ENCODE results near the gene FIGNL1. TPM values are rescaled to one million over a fixed set of nuclear protein-coding genes. Genes with fewer than 3 reads are reported as not detected.

FIGNL1 gene
- total RNA-seq, 1 experiment from 2014 or later, result 28.1 TPM

DNA sequence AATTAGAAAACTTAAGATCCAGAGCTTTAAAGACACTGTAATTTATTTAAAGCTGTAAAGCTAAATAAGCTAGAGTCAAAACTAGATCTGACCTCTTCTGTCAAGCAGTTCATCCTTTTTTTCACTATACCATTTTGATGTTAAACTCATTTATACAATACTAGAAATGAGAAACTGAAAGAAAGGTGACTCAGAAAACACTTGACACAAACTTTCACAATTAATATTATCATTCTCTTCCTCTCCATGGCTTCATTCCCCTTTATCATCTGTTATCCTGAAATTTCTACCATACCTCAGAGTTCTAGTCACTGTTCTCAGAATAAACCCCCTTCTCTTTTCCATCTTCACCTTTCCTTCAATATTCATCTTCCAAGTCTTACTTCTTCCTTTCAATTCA, 1.3 kb downstream of the FIGNL1 start (continued):
- TF ChIP-seq, protein P1, sequence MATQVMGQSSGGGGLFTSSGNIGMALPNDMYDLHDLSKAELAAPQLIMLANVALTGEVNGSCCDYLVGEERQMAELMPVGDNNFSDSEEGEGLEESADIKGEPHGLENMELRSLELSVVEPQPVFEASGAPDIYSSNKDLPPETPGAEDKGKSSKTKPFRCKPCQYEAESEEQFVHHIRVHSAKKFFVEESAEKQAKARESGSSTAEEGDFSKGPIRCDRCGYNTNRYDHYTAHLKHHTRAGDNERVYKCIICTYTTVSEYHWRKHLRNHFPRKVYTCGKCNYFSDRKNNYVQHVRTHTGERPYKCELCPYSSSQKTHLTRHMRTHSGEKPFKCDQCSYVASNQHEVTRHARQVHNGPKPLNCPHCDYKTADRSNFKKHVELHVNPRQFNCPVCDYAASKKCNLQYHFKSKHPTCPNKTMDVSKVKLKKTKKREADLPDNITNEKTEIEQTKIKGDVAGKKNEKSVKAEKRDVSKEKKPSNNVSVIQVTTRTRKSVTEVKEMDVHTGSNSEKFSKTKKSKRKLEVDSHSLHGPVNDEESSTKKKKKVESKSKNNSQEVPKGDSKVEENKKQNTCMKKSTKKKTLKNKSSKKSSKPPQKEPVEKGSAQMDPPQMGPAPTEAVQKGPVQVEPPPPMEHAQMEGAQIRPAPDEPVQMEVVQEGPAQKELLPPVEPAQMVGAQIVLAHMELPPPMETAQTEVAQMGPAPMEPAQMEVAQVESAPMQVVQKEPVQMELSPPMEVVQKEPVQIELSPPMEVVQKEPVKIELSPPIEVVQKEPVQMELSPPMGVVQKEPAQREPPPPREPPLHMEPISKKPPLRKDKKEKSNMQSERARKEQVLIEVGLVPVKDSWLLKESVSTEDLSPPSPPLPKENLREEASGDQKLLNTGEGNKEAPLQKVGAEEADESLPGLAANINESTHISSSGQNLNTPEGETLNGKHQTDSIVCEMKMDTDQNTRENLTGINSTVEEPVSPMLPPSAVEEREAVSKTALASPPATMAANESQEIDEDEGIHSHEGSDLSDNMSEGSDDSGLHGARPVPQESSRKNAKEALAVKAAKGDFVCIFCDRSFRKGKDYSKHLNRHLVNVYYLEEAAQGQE (IDR thresholded peaks at IDR 0.05; ENCODE audit: low read depth), result no peak
- TF ChIP-seq POLR2AphosphoS5 (IDR thresholded peaks at IDR 0.05; ENCODE audit: low read depth, low read length) (no peak), JUND (IDR thresholded peaks at IDR 0.05) (no peak), CEBPB (IDR thresholded peaks at IDR 0.05; ENCODE audit: low read depth) (no peak), RAD21 (IDR thresholded peaks at IDR 0.05; ENCODE audit: low read depth) (no peak), SP1 (IDR thresholded peaks at IDR 0.05; ENCODE audit: low read depth) (no peak), SRF (IDR thresholded peaks at IDR 0.05; ENCODE audit: low read depth) (no peak), CBX3 (IDR thresholded peaks at IDR 0.05; ENCODE audit: low read depth) (no peak)
- TF ChIP-seq, protein P2, sequence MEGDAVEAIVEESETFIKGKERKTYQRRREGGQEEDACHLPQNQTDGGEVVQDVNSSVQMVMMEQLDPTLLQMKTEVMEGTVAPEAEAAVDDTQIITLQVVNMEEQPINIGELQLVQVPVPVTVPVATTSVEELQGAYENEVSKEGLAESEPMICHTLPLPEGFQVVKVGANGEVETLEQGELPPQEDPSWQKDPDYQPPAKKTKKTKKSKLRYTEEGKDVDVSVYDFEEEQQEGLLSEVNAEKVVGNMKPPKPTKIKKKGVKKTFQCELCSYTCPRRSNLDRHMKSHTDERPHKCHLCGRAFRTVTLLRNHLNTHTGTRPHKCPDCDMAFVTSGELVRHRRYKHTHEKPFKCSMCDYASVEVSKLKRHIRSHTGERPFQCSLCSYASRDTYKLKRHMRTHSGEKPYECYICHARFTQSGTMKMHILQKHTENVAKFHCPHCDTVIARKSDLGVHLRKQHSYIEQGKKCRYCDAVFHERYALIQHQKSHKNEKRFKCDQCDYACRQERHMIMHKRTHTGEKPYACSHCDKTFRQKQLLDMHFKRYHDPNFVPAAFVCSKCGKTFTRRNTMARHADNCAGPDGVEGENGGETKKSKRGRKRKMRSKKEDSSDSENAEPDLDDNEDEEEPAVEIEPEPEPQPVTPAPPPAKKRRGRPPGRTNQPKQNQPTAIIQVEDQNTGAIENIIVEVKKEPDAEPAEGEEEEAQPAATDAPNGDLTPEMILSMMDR (IDR thresholded peaks at IDR 0.05 in 2 of 3, conservative IDR thresholded peaks at IDR 0.05 in 1 of 3; ENCODE audit: borderline replicate concordance in 1 of 3, insufficient read depth in 1 of 3, low read depth in 2 of 3, low read length in 2 of 3), result no peak
- TF ChIP-seq, protein P3, sequence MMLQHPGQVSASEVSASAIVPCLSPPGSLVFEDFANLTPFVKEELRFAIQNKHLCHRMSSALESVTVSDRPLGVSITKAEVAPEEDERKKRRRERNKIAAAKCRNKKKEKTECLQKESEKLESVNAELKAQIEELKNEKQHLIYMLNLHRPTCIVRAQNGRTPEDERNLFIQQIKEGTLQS (IDR thresholded peaks at IDR 0.05), result no peak

Measured in HCT116 (cell line).